Chondrocyte (in vitro differentiated cells): Measurements from ENCODE around the gene MARCO. TPM values are rescaled to one million over a fixed set of nuclear protein-coding genes. Genes with fewer than 3 reads are reported as not detected.

ENCODE experiments used
- DNase-seq: peaks from one replicate; pipeline ENCODE4 v3.0.0; 2021; ENCODE audit warnings: mixed read lengths, low spot score
- H3K27ac Mint-ChIP-seq: one replicate; pipeline ENCODE4 v1.8.0; 2021; ENCODE audit warnings: mild to moderate bottlenecking, moderate library complexity, mixed read lengths; ENCODE audit not compliant: unreplicated experiment
- H3K27me3 Mint-ChIP-seq: 2 replicates; pipeline ENCODE4 v1.8.0; 2021; ENCODE audit warnings: low read depth, mixed read lengths
- H3K36me3 Mint-ChIP-seq: 2 replicates; pipeline ENCODE4 v1.8.0; 2021; ENCODE audit warnings: low read depth, mixed read lengths
- H3K4me1 Mint-ChIP-seq: 2 replicates; pipeline ENCODE4 v1.8.0; 2021; ENCODE audit warnings: low read depth, mild to moderate bottlenecking, mixed read lengths
- H3K4me3 Mint-ChIP-seq: one replicate; pipeline ENCODE4 v1.8.0; 2021; ENCODE audit warnings: mild to moderate bottlenecking, moderate library complexity, mixed read lengths; ENCODE audit not compliant: unreplicated experiment
- H3K9me3 Mint-ChIP-seq: 2 replicates; pipeline ENCODE4 v1.8.0; 2021; ENCODE audit warnings: low read depth, mixed read lengths
- total RNA-seq: library from RNA; stranded (reverse); gene quantifications from 3 replicates; pipeline ENCODE4 v1.2.1, GENCODE V29; 2021
- TF ChIP-seq, protein P1 (sequence below): fragments of 200-600 bp; sonication (generic); IDR thresholded peaks from 2 replicates; pipeline ENCODE4 v1.5.0; 2021; ENCODE audit warnings: antibody characterized with exemption, mild to moderate bottlenecking, moderate library complexity

The MARCO gene
- total RNA-seq, 1 donor from 2014 or later, result not detected

DNA sequence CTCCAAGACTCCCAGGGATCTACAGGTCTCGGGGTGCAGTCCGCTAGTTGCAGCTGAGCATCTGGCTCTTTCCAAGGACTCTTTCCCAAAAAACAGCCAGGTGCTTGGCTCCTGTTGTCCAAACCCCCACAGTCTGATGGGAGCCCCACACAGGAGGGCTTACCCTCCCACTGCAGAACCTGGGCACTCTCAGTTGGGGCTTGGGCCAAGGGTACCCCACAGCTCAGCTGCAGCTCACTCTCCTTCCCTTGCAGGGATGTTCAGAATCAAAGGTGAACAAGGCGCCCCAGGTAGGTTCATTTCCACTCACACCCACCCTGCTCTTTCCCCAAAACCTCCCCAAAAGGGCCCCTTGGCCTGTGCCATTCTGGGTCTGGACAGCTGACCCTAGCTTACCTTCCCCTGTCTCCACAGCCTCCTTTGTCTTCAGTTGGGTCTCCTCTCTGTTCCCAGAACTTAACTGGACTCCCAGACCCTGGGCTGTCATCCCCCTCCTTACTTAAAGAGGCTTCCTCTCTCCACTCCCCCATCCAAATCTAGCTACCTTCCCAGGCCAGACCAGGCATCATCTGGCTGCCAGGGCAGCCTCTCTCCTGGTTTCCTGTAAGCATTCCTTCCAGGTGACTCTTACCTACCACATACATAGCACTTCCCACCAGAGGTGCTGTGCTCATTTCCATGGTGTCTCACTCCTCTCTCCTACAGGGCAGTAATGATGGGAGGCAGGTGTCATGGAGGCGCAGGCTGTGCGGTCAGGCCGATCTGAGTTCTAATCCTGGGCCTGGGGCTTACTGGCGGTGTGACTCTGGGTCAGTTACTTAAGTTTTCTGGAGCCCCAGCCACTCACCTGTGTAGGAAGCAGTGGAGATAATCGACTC, 29.5 kb downstream of the MARCO start:
- TF ChIP-seq, protein P1, sequence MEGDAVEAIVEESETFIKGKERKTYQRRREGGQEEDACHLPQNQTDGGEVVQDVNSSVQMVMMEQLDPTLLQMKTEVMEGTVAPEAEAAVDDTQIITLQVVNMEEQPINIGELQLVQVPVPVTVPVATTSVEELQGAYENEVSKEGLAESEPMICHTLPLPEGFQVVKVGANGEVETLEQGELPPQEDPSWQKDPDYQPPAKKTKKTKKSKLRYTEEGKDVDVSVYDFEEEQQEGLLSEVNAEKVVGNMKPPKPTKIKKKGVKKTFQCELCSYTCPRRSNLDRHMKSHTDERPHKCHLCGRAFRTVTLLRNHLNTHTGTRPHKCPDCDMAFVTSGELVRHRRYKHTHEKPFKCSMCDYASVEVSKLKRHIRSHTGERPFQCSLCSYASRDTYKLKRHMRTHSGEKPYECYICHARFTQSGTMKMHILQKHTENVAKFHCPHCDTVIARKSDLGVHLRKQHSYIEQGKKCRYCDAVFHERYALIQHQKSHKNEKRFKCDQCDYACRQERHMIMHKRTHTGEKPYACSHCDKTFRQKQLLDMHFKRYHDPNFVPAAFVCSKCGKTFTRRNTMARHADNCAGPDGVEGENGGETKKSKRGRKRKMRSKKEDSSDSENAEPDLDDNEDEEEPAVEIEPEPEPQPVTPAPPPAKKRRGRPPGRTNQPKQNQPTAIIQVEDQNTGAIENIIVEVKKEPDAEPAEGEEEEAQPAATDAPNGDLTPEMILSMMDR, result no peak
- Mint-ChIP-seq H3K9me3 (no peaks in the 10 kb centered on the region), H3K27me3 (peaks cover 17% of the 10 kb centered on the region), H3K27ac (no peak overlapping the region), H3K4me3 (no peak overlapping the region), H3K4me1 (no peaks in the 10 kb centered on the region), H3K36me3 (no peaks in the 10 kb centered on the region)
- DNase-seq, result no peak

DNA sequence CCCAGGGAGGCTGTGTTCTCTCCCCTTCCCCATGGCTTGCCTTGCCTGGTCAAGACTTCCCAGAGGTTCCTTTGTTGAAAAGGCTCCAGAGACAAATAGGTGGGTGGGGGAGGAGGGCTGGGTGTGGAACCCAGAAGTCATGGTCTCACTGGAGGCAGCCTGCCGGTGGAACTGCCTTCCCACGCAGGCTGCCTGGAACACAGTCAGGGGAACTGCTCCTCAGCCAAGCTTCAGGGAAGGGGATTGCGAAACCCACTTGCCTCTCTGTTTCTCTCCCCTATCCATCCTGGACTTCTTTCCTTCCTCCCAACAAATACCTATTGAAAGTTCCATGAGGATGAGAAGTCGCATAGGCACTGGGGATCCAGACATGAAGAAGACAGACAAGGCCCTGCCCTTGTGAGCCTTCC, 31.6 kb downstream of the MARCO start:
- Mint-ChIP-seq H3K36me3 (no peaks in the 10 kb centered on the region), H3K9me3 (no peaks in the 10 kb centered on the region), H3K27ac (no peak overlapping the region), H3K4me1 (no peaks in the 10 kb centered on the region), H3K27me3 (peaks cover 14% of the 10 kb centered on the region), H3K4me3 (no peak overlapping the region)
- no peak for DNase-seq
- TF ChIP-seq, protein P1, result no peak

DNA sequence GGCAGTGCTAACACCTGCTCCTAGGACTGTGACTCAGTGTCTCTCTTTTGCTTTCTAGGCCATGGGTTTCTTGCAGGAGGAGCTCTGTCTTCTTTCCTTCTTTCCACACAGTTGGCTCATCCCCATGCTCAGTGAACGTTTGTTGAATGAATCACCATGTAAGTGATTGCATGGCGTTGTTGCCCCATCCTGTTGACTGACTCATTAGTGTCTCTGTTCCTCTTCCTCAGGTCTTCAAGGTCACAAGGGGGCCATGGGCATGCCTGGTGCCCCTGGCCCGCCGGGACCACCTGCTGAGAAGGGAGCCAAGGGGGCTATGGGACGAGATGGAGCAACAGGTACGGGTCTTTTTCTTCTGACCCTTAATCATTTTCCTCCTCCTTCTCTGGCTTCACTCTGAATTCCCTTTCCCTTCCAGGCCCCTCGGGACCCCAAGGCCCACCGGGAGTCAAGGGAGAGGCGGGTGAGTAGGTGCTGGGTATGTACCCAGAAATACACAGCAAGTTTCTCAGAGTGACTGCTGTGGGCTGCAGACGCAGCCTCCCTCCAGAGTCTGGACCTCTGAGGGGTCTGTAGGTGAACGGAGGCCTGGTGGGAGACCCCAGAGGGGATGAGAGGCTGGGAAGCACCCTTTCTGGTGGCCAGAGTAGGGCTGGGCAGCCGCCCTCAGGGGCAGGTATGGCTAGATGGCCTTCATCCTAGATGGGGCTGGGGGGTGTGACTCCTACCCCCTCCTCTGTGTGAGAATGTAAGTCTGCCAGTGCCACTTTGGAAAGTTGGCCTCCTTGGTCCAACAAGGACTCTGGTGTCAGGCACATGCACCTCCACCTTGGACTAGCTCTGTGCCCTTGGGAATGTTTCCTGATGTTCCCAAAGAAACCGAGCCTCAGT, 32.4 kb downstream of the MARCO start:
- TF ChIP-seq, protein P1, result no peak
- Mint-ChIP-seq H3K27me3 (peaks cover 14% of the 10 kb centered on the region), H3K4me1 (no peaks in the 10 kb centered on the region), H3K36me3 (no peaks in the 10 kb centered on the region), H3K27ac (no peak overlapping the region), H3K4me3 (no peak overlapping the region), H3K9me3 (no peaks in the 10 kb centered on the region)
- no peak for DNase-seq

DNA sequence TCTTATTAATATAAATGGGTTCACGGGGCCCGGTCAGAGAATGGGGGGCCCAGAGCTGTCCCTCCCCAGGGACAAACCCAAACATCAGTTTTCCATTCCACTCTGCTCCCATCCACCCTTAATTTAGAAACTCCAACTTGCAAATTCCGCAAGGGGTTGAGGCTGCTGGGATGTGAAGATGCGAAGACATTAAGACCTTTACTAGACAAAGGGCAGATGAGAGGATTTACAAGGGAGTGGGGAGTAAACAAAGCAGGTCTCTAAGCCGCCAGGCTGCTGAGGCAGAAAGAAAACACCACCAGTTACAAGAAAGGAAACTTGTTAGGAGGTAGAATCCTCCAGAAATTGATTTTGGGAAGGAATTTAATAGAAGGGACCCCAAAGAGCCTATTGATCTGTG, 33.1 kb downstream of the MARCO start:
- Mint-ChIP-seq H3K36me3 (no peaks in the 10 kb centered on the region), H3K4me3 (no peak overlapping the region)
- TF ChIP-seq, protein P1, result no peak

DNA sequence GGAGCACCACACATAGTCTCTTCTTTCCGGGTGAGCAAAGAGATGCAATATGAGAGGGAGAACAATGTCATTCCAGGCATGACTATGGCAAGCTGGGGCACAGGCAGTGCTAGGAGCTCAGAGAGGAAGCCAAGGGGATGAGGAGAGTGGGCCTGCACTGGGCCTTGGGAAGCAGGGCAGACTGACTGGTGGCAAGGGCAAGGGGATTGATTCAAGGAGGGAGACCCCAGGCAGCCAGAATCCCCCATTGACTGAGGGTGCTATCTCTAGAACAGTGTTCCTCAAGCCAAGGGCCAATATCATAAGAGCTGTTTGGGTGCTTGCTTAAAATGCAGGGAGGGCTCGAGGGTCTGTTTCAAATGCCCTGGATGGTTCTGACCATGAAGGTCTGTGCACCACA, 36.1 kb downstream of the MARCO start:
- Mint-ChIP-seq H3K36me3 (no peaks in the 10 kb centered on the region), H3K9me3 (no peaks in the 10 kb centered on the region), H3K4me3 (no peak overlapping the region), H3K27ac (no peak overlapping the region), H3K4me1 (no peaks in the 10 kb centered on the region), H3K27me3 (peaks cover 15% of the 10 kb centered on the region)
- DNase-seq, result no peak
- TF ChIP-seq, protein P1, result no peak

More for the DNA sequence above, 33.1 kb downstream of the MARCO start:
- no peaks in the 10 kb centered on the region for H3K4me1 Mint-ChIP-seq
- H3K27ac Mint-ChIP-seq, result no peak overlapping the region
- no peaks in the 10 kb centered on the region for H3K9me3 Mint-ChIP-seq
- DNase-seq, result no peak
- peaks cover 14% of the 10 kb centered on the region for H3K27me3 Mint-ChIP-seq
